ENCODE data around the gene SMARCA4.
"Not testable (repeated sequence)": the region's sequence is repeated elsewhere in the genome, so short reads cannot be mapped to it uniquely, and the experiment has no call there.

Gene SMARCA4

GRCh38 chr19:10935371-10936059 lies 25.3 kb upstream of the SMARCA4 start:
- no peaks in the 10 kb centered on the region for H3K4me1 ChIP-seq (ENCODE audit: control insufficient read depth, insufficient read depth, low read length)
- no peak overlapping the region for H3K9ac ChIP-seq (ENCODE audit: low read depth, low read length)
- H3K27me3 ChIP-seq (ENCODE audit: control insufficient read depth, insufficient read depth, low read length) = no peaks in the 10 kb centered on the region
- H3K27ac ChIP-seq (ENCODE audit: low read depth, low read length) = no peak overlapping the region
- H3K4me3 ChIP-seq (ENCODE audit: low read depth, low read length) = no peak overlapping the region
- H3K36me3 ChIP-seq (ENCODE audit: control insufficient read depth, insufficient read depth, low read length) = peaks cover 13% of the 10 kb centered on the region
- H3K9me3 ChIP-seq (ENCODE audit: control insufficient read depth, insufficient read depth, low read length) = no peaks in the 10 kb centered on the region

- Histone ChIP-seq H3K36me3 (ENCODE audit: control insufficient read depth, insufficient read depth, low read length) (peaks cover 10% of the 10 kb centered on the region), H3K9me3 (ENCODE audit: control insufficient read depth, insufficient read depth, low read length) (no peaks in the 10 kb centered on the region), H3K27ac (ENCODE audit: low read depth, low read length) (no peak overlapping the region), H3K4me3 (ENCODE audit: low read depth, low read length) (no peak overlapping the region), H3K9ac (ENCODE audit: low read depth, low read length) (no peak overlapping the region), H3K27me3 (ENCODE audit: control insufficient read depth, insufficient read depth, low read length) (no peaks in the 10 kb centered on the region), H3K4me1 (ENCODE audit: control insufficient read depth, insufficient read depth, low read length) (no peaks in the 10 kb centered on the region)
Observed at GRCh38 chr19:10936661-10937084, 24.2 kb upstream of the SMARCA4 start.

- not testable (repeated sequence) for H3K36me3 ChIP-seq (ENCODE audit: control insufficient read depth, insufficient read depth, low read length); H3K4me3 ChIP-seq (ENCODE audit: low read depth, low read length); H3K27ac ChIP-seq (ENCODE audit: low read depth, low read length); H3K4me1 ChIP-seq (ENCODE audit: control insufficient read depth, insufficient read depth, low read length); H3K9ac ChIP-seq (ENCODE audit: low read depth, low read length); H3K9me3 ChIP-seq (ENCODE audit: control insufficient read depth, insufficient read depth, low read length); H3K27me3 ChIP-seq (ENCODE audit: control insufficient read depth, insufficient read depth, low read length)
Observed at GRCh38 chr19:10941649-10942048, 19.2 kb upstream of the SMARCA4 start.

- H3K9me3 ChIP-seq (ENCODE audit: control insufficient read depth, insufficient read depth, low read length); H3K36me3 ChIP-seq (ENCODE audit: control insufficient read depth, insufficient read depth, low read length); H3K9ac ChIP-seq (ENCODE audit: low read depth, low read length); H3K27me3 ChIP-seq (ENCODE audit: control insufficient read depth, insufficient read depth, low read length); H3K27ac ChIP-seq (ENCODE audit: low read depth, low read length); H3K4me1 ChIP-seq (ENCODE audit: control insufficient read depth, insufficient read depth, low read length); H3K4me3 ChIP-seq (ENCODE audit: low read depth, low read length): not testable (repeated sequence)
Observed at GRCh38 chr19:10943412-10943811, 17.4 kb upstream of the SMARCA4 start.

GRCh38 chr19:10945264-10945663 lies 15.6 kb upstream of the SMARCA4 start:
- Histone ChIP-seq H3K36me3 (ENCODE audit: control insufficient read depth, insufficient read depth, low read length) (no peaks in the 10 kb centered on the region), H3K27ac (ENCODE audit: low read depth, low read length) (no peak overlapping the region), H3K9me3 (ENCODE audit: control insufficient read depth, insufficient read depth, low read length) (no peaks in the 10 kb centered on the region), H3K4me1 (ENCODE audit: control insufficient read depth, insufficient read depth, low read length) (no peaks in the 10 kb centered on the region), H3K9ac (ENCODE audit: low read depth, low read length) (no peak overlapping the region), H3K27me3 (ENCODE audit: control insufficient read depth, insufficient read depth, low read length) (no peaks in the 10 kb centered on the region), H3K4me3 (ENCODE audit: low read depth, low read length) (no peak overlapping the region)

- H3K4me3 ChIP-seq (ENCODE audit: low read depth, low read length) = no peak overlapping the region
- H3K27me3 ChIP-seq (ENCODE audit: control insufficient read depth, insufficient read depth, low read length) = no peaks in the 10 kb centered on the region
- H3K9ac ChIP-seq (ENCODE audit: low read depth, low read length) = no peak overlapping the region
- H3K27ac ChIP-seq (ENCODE audit: low read depth, low read length) = no peak overlapping the region
- no peaks in the 10 kb centered on the region for H3K36me3 ChIP-seq (ENCODE audit: control insufficient read depth, insufficient read depth, low read length)
- H3K4me1 ChIP-seq (ENCODE audit: control insufficient read depth, insufficient read depth, low read length) = no peaks in the 10 kb centered on the region
- H3K9me3 ChIP-seq (ENCODE audit: control insufficient read depth, insufficient read depth, low read length) = no peaks in the 10 kb centered on the region
Observed at GRCh38 chr19:10946958-10947657, 13.7 kb upstream of the SMARCA4 start.

GRCh38 chr19:10952809-10953208 lies 8.0 kb upstream of the SMARCA4 start:
- H3K27me3 ChIP-seq (ENCODE audit: control insufficient read depth, insufficient read depth, low read length) = no peaks in the 10 kb centered on the region
- no peaks in the 10 kb centered on the region for H3K36me3 ChIP-seq (ENCODE audit: control insufficient read depth, insufficient read depth, low read length)
- no peaks in the 10 kb centered on the region for H3K4me1 ChIP-seq (ENCODE audit: control insufficient read depth, insufficient read depth, low read length)
- H3K4me3 ChIP-seq (ENCODE audit: low read depth, low read length) = no peak overlapping the region
- H3K9me3 ChIP-seq (ENCODE audit: control insufficient read depth, insufficient read depth, low read length) = no peaks in the 10 kb centered on the region
- H3K9ac ChIP-seq (ENCODE audit: low read depth, low read length) = no peak overlapping the region
- no peak overlapping the region for H3K27ac ChIP-seq (ENCODE audit: low read depth, low read length)

- H3K4me3 ChIP-seq (ENCODE audit: low read depth, low read length) = 0 out of 2 replicates have a peak overlapping the region, but pooled peaks have one; percentile 100
- H3K36me3 ChIP-seq (ENCODE audit: control insufficient read depth, insufficient read depth, low read length); H3K27me3 ChIP-seq (ENCODE audit: control insufficient read depth, insufficient read depth, low read length); H3K9ac ChIP-seq (ENCODE audit: low read depth, low read length); H3K4me1 ChIP-seq (ENCODE audit: control insufficient read depth, insufficient read depth, low read length); H3K27ac ChIP-seq (ENCODE audit: low read depth, low read length); H3K9me3 ChIP-seq (ENCODE audit: control insufficient read depth, insufficient read depth, low read length): not testable (repeated sequence)
Observed at GRCh38 chr19:10959277-10959968, 1.4 kb upstream of the SMARCA4 start.

GRCh38 chr19:10961073-10961860 lies 437 bp downstream of the SMARCA4 start:
- H3K27ac ChIP-seq (ENCODE audit: low read depth, low read length) = peak overlapping the region; percentile 94
- no peaks in the 10 kb centered on the region for H3K36me3 ChIP-seq (ENCODE audit: control insufficient read depth, insufficient read depth, low read length)
- H3K4me3 ChIP-seq (ENCODE audit: low read depth, low read length) = peak overlapping the region; percentile 100
- no peaks in the 10 kb centered on the region for H3K27me3 ChIP-seq (ENCODE audit: control insufficient read depth, insufficient read depth, low read length)
- peak overlapping the region; percentile 87 for H3K9ac ChIP-seq (ENCODE audit: low read depth, low read length)
- H3K4me1 ChIP-seq (ENCODE audit: control insufficient read depth, insufficient read depth, low read length) = peaks cover 8% of the 10 kb centered on the region
- no peaks in the 10 kb centered on the region for H3K9me3 ChIP-seq (ENCODE audit: control insufficient read depth, insufficient read depth, low read length)

GRCh38 chr19:10962863-10963262 lies 2.0 kb downstream of the SMARCA4 start:
- H3K4me1 ChIP-seq (ENCODE audit: control insufficient read depth, insufficient read depth, low read length) = peaks cover 8% of the 10 kb centered on the region
- no peaks in the 10 kb centered on the region for H3K27me3 ChIP-seq (ENCODE audit: control insufficient read depth, insufficient read depth, low read length)
- H3K36me3 ChIP-seq (ENCODE audit: control insufficient read depth, insufficient read depth, low read length) = no peaks in the 10 kb centered on the region
- no peak overlapping the region for H3K9ac ChIP-seq (ENCODE audit: low read depth, low read length)
- H3K9me3 ChIP-seq (ENCODE audit: control insufficient read depth, insufficient read depth, low read length) = no peaks in the 10 kb centered on the region
- no peak overlapping the region for H3K27ac ChIP-seq (ENCODE audit: low read depth, low read length)
- H3K4me3 ChIP-seq (ENCODE audit: low read depth, low read length) = no peak overlapping the region
